Measurements from ENCODE around the gene MAPK10. TPM values are rescaled to one million over a fixed set of nuclear protein-coding genes. Genes with fewer than 3 reads are reported as not detected.

MAPK10 gene
- total RNA-seq, 2 experiments from 2014 or later, result not detected

DNA sequence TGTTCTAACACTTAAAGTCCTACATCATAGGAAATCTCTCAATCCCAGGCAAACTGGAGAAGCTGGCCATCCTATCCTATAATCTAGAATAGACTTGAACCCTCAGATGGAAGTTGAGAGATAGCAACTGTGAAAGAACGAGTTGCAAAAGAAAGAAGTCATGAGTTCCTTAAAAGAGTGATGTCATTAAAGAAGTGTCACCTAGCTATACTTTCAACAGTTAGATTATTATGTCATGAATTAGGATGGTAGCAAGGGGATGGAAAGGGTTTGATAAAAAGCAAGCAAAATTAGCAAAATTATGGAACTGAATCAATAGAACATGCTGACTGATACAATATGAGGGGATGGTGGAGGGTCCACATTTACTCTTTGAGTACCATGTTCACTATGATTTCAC lies 7.1 kb upstream of the MAPK10 start:
- POLR2A ChIA-PET, result no interaction called here
- Mint-ChIP-seq H3K4me3 (no peak overlapping the region), H3K9me3 (peaks cover under 1% of the 10 kb centered on the region), H3K27me3 (no peaks in the 10 kb centered on the region), H3K4me1 (ENCODE audit: low read depth) (no peaks in the 10 kb centered on the region), H3K36me3 (ENCODE audit: low read depth) (no peaks in the 10 kb centered on the region), H3K27ac (no peak overlapping the region)
- DNase-seq, result no peak
- CTCF ChIA-PET, result no interaction called here
- ATAC-seq, result no peak
- intact Hi-C loops (cut with micrococcal nuclease), result no loop called here
- no peak for TF ChIP-seq CTCF (IDR thresholded peaks at IDR 0.05)

DNA sequence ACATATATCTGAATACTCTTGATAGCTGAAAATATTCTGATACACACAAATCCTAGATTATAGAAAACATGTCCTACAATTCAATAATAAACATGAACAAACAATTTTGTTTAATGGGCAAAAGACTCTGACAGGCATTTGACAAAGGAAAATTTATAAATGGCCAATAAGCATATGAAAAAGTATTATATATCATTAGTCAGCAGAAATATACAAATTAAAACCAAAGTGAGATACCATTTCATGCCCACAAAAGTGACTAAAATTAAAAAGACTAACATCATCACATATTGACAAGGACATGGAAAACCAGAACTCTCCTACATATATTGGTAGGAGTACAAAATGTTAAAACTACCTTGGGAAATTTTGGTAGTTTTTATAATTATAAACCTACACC lies 2.7 kb upstream of the MAPK10 start:
- no peaks in the 10 kb centered on the region for H3K9me3 Mint-ChIP-seq
- no peak for TF ChIP-seq CTCF (IDR thresholded peaks at IDR 0.05)
- DNase-seq (no peak), ATAC-seq (no peak)
- ChIA-PET CTCF (no interaction called here), POLR2A (no interaction called here)
- H3K27ac Mint-ChIP-seq, result no peak overlapping the region
- peaks cover 8% of the 10 kb centered on the region for H3K4me1 Mint-ChIP-seq (ENCODE audit: low read depth)
- intact Hi-C loops (cut with micrococcal nuclease), result no loop called here
- no peaks in the 10 kb centered on the region for H3K36me3 Mint-ChIP-seq (ENCODE audit: low read depth)
- H3K4me3 Mint-ChIP-seq, result no peak overlapping the region
- no peaks in the 10 kb centered on the region for H3K27me3 Mint-ChIP-seq

- Mint-ChIP-seq H3K4me1 (ENCODE audit: low read depth) (peaks cover 8% of the 10 kb centered on the region), H3K36me3 (ENCODE audit: low read depth) (no peaks in the 10 kb centered on the region), H3K4me3 (no peak overlapping the region), H3K9me3 (no peaks in the 10 kb centered on the region), H3K27me3 (no peaks in the 10 kb centered on the region), H3K27ac (no peak overlapping the region)
- POLR2A ChIA-PET, result no interaction called here
- CTCF ChIA-PET, result no interaction called here
- TF ChIP-seq CTCF (IDR thresholded peaks at IDR 0.05), result no peak
- DNase-seq (no peak), ATAC-seq (no peak)
- intact Hi-C loops (cut with micrococcal nuclease), result no loop called here
Observed at GRCh38 chr4:86358257-86358656, 1.6 kb downstream of the MAPK10 start.

- intact Hi-C loops (cut with micrococcal nuclease), result no loop called here
- no peak for TF ChIP-seq CTCF (IDR thresholded peaks at IDR 0.05)
- ATAC-seq (no peak), DNase-seq (no peak)
- H3K36me3 Mint-ChIP-seq (ENCODE audit: low read depth), result no peaks in the 10 kb centered on the region
- H3K4me1 Mint-ChIP-seq (ENCODE audit: low read depth), result peaks cover 8% of the 10 kb centered on the region
- H3K27ac Mint-ChIP-seq, result no peak overlapping the region
- no peaks in the 10 kb centered on the region for H3K9me3 Mint-ChIP-seq
- no peak overlapping the region for H3K4me3 Mint-ChIP-seq
- H3K27me3 Mint-ChIP-seq, result no peaks in the 10 kb centered on the region
- CTCF ChIA-PET, result no interaction called here
- POLR2A ChIA-PET, result no interaction called here
Observed at GRCh38 chr4:86357608-86358007, 2.2 kb downstream of the MAPK10 start.

- no peak overlapping the region for H3K27ac Mint-ChIP-seq
- H3K4me1 Mint-ChIP-seq (ENCODE audit: low read depth), result peaks cover 8% of the 10 kb centered on the region
- no peak overlapping the region for H3K4me3 Mint-ChIP-seq
- H3K36me3 Mint-ChIP-seq (ENCODE audit: low read depth), result no peaks in the 10 kb centered on the region
- H3K9me3 Mint-ChIP-seq, result no peaks in the 10 kb centered on the region
- ChIA-PET POLR2A (no interaction called here), CTCF (no interaction called here)
- TF ChIP-seq CTCF (IDR thresholded peaks at IDR 0.05), result no peak
- DNase-seq, result no peak
- ATAC-seq, result no peak
- intact Hi-C loops (cut with micrococcal nuclease), result no loop called here
- no peaks in the 10 kb centered on the region for H3K27me3 Mint-ChIP-seq
Observed at GRCh38 chr4:86356425-86357210, 3.2 kb downstream of the MAPK10 start.

Data from activated CD8-positive, alpha-beta T cell treated with anti-CD3 and anti-CD28 coated beads for 36 hours (primary cell).